Kidney tubule cell (primary cell): Measurements from ENCODE around the gene PTTG2.
"Not testable (repeated sequence)": the region's sequence is repeated elsewhere in the genome, so short reads cannot be mapped to it uniquely, and the experiment has no call there.

Source experiments
- DNase-seq: peaks from one replicate; pipeline ENCODE4 v3.0.0-alpha.2; 2018; ENCODE audit warnings: low spot score

Gene PTTG2

GRCh38 chr4:37956941-37957340 is 3.3 kb upstream of the PTTG2 start:
- no peak for DNase-seq

- DNase-seq = no peak
Measured at GRCh38 chr4:37958932-37959331, 1.3 kb upstream of the PTTG2 start.

- no peak for DNase-seq
Measured at GRCh38 chr4:37960679-37961450, 667 bp downstream of the PTTG2 start.

- no peak for DNase-seq
Measured at GRCh38 chr4:37964734-37965457, 4.7 kb downstream of the PTTG2 start.

- DNase-seq = no peak
Measured at GRCh38 chr4:37966044-37966443, 5.8 kb downstream of the PTTG2 start.

- no peak for DNase-seq
Measured at GRCh38 chr4:37967736-37968135, 7.5 kb downstream of the PTTG2 start.

- DNase-seq = no peak
Measured at GRCh38 chr4:37968747-37969146, 8.5 kb downstream of the PTTG2 start.

- peak; percentile 95 for DNase-seq
Measured at GRCh38 chr4:37970702-37971101, 10.5 kb downstream of the PTTG2 start.

- no peak for DNase-seq
Measured at GRCh38 chr4:37971202-37971601, 11.0 kb downstream of the PTTG2 start.

- peak; percentile 60 for DNase-seq
Measured at GRCh38 chr4:37973441-37973840, 13.2 kb downstream of the PTTG2 start.

- not testable (repeated sequence) for DNase-seq
Measured at GRCh38 chr4:37975321-37975822, 15.2 kb downstream of the PTTG2 start.

- DNase-seq = peak; percentile 42
Measured at GRCh38 chr4:37976507-37976906, 16.3 kb downstream of the PTTG2 start.

- peak; percentile 82 for DNase-seq
Measured at GRCh38 chr4:37976991-37977470, 16.8 kb downstream of the PTTG2 start.

- DNase-seq = peak; percentile 77
Measured at GRCh38 chr4:37977471-37978247, 17.5 kb downstream of the PTTG2 start.

- peak; percentile 49 for DNase-seq
Measured at GRCh38 chr4:37978248-37978924, 18.2 kb downstream of the PTTG2 start.

- DNase-seq = no peak
Measured at GRCh38 chr4:37980246-37980645, 20.0 kb downstream of the PTTG2 start.

- DNase-seq = peak; percentile 37
Measured at GRCh38 chr4:37981425-37981824, 21.2 kb downstream of the PTTG2 start.

GRCh38 chr4:37981844-37982720 is 21.9 kb downstream of the PTTG2 start:
- peak; percentile 57 for DNase-seq

GRCh38 chr4:37982736-37983135 is 22.5 kb downstream of the PTTG2 start:
- DNase-seq = peak; percentile 73

- no peak for DNase-seq
Measured at GRCh38 chr4:37983951-37984350, 23.8 kb downstream of the PTTG2 start.
